Spleen (tissue), 11 donors: ENCODE results near the gene XG. TPM values are rescaled to one million over a fixed set of nuclear protein-coding genes. Genes with fewer than 3 reads are reported as not detected.

ENCODE experiments used
- DNase-seq: peaks from one replicate; pipeline ENCODE4 v3.0.0-alpha.2; 2020
- H3K27ac ChIP-seq, 8 donors: fragments of 200-600 bp; sonication (generic) in 7 of 8; 1 replicate in 4 of 8; 2 replicates in 4 of 8; pipeline versions ENCODE4 v1.5.0 to v1.8.0; 2016 to 2021; ENCODE audit warnings: inconsistent platforms in 4 of 8, mild to moderate bottlenecking in 4 of 8, moderate library complexity in 1 of 8
- H3K27me3 ChIP-seq, 7 donors: fragments of 200-600 bp; sonication (generic) in 6 of 7; replicated peaks in 1 of 7; 1 replicate in 4 of 7; 2 replicates in 3 of 7; pipeline versions ENCODE4 v1.5.0 to v1.8.0; 2016 to 2021; ENCODE audit warnings: inconsistent platforms in 3 of 7, mild to moderate bottlenecking in 1 of 7
- H3K36me3 ChIP-seq, 6 donors: fragments of 200-600 bp; sonication (generic) in 5 of 6; 1 replicate in 4 of 6; 2 replicates in 2 of 6; pipeline versions ENCODE4 v1.5.0 to v1.8.0; 2016 to 2021; ENCODE audit warnings: inconsistent platforms in 2 of 6
- H3K4me1 ChIP-seq, 6 donors: fragments of 200-600 bp; sonication (generic) in 5 of 6; 1 replicate in 3 of 6; 2 replicates in 3 of 6; pipeline versions ENCODE4 v1.5.0 to v1.8.0; 2016 to 2021; ENCODE audit warnings: inconsistent platforms in 3 of 6
- H3K4me3 ChIP-seq, 8 donors: fragments of 200-600 bp; sonication (generic) in 7 of 8; 1 replicate in 4 of 8; 2 replicates in 4 of 8; pipeline versions ENCODE4 v1.5.0 to v1.8.0; 2016 to 2021; ENCODE audit warnings: inconsistent platforms in 4 of 8, mild to moderate bottlenecking in 4 of 8, moderate library complexity in 2 of 8
- H3K9me3 ChIP-seq, 8 donors: fragments of 200-600 bp; sonication (generic) in 7 of 8; 1 replicate in 4 of 8; 2 replicates in 4 of 8; pipeline versions ENCODE4 v1.5.0 to v1.8.0; 2016 to 2021; ENCODE audit warnings: inconsistent platforms in 4 of 8
- POLR2A ChIP-seq, 3 donors: fragments of 450-650 bp; IDR thresholded peaks; one replicate each; pipeline ENCODE4 v1.5.1; 2017; ENCODE audit warnings: antibody characterized with exemption in 3 of 3, mild to moderate bottlenecking in 1 of 3
- POLR2AphosphoS5 ChIP-seq, 3 donors: sonication (generic); formaldehyde crosslinking; IDR thresholded peaks; one replicate each; pipeline ENCODE4 v1.5.1; 2017; ENCODE audit warnings: antibody characterized with exemption in 3 of 3
- WGBS, 5 donors: extraction: QIAGEN DNeasy Blood & Tissue Kit in 3 of 5; methylation state at CpG; one replicate each; pipeline versions ENCODE4 v1.1.5 to v1.1.7; 2013 to 2018; 5-methylcytosine and 5-hydroxymethylcytosine counted together
- intact Hi-C: fragments of 100-400 bp; cut with DNase I; formaldehyde crosslinking; loops from one replicate; pipeline ENCODE4 v1.15.0; 2023; ENCODE audit warnings: low total_unique reads
- polyA plus RNA-seq, 3 donors: library from polyadenylated mRNA; stranded (reverse); fragments of 200-250 nt; gene quantifications; one replicate each; pipeline ENCODE4 v1.2.1, GENCODE V29; 2013
- total RNA-seq, 7 donors: library from RNA; depleted of rRNA in 3 of 7; stranded (reverse); fragments of >200 nt in 3 of 7; fragmentation: NEBNext Ultra II Directional in 4 of 7; extraction: Animal tissue kit (Norgen Biotek cat#: 25700) in 4 of 7; gene quantifications; one replicate each; pipeline versions ENCODE4 v1.1.0 to v1.2.1, GENCODE V29; 2016 to 2021
- TF ChIP-seq, protein P1 (sequence below), 11 experiments: fragments of 200-600 bp in 7 of 11; fragments of 450-650 bp in 4 of 11; sonication (generic) in 4 of 11; IDR thresholded peaks in 8 of 11; conservative IDR thresholded peaks in 3 of 11; 1 replicate in 7 of 11; 2 replicates in 4 of 11; pipeline versions ENCODE4 v1.4.0 to v1.8.0; 2016 to 2021; ENCODE audit warnings: antibody characterized with exemption in 11 of 11, inconsistent platforms in 4 of 11, mild to moderate bottlenecking in 1 of 11
- donor health status: healthy with polysubstance abuse.
- donor health status: DM: no; HTN: no; CAD: no; lungs with moderate emphysema.
- donor health status: DM: no; HTN: no; CAD: no.
- donor health status: Bipolar disorder and iron deficiency.
- donor health status: healthy.
- donor health status: DM: no; HTN: no; CAD: no.
- donor health status: DM: yes; HTN: yes; CAD: no.

XG gene
- total and polyA plus RNA-seq, 10 donors, result 0.03 to 0.87 (median 0.20) TPM; not detected in 4

DNA sequence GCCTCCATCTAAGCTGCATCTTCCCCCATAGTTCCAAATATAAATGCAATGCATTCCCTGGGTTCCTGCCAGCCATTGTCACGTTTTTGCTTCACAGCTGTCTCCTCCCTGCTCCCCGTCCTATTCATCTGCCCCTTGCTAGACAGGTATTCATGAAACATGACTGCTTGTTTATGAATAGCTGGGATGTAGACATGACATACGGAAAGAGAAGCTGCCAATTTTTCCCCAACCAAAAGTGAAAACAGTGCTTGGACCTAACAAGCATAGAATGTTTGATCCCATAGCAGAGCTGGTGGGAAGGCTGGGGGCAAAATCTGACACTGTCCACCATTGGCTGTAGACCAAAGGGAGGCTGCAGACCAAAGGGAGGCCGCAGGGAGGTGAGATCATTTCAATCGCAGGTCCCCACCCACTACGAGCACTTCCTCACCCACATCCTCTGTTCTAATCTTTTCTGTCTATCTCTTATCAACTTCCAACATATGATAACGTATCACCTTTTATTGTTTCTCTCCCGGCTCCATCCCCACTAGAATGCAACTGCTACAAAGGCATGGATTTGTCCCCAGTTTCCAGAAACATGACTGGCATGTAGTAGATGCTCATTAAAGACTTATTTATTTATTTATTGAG, 68.4 kb downstream of the XG start:
- no peak overlapping the region for H3K4me3 ChIP-seq
- H3K4me1 ChIP-seq, result no peaks in the 10 kb centered on the region
- peaks cover 0 to 29% (median 0%) of the 10 kb centered on the region in 7 donors for H3K27me3 ChIP-seq
- no peak for DNase-seq
- no peaks in the 10 kb centered on the region for H3K36me3 ChIP-seq
- H3K27ac ChIP-seq, result no peak overlapping the region
- H3K9me3 ChIP-seq, result no peaks in the 10 kb centered on the region
- WGBS, 5 donors, result 32 to 43% (median 41%) methylated on average over 8 of the region's 8 CpGs
- intact Hi-C loops, result no loop called here
- no peak for TF ChIP-seq POLR2AphosphoS5 (IDR thresholded peaks at IDR 0.05)
- TF ChIP-seq, protein P1, sequence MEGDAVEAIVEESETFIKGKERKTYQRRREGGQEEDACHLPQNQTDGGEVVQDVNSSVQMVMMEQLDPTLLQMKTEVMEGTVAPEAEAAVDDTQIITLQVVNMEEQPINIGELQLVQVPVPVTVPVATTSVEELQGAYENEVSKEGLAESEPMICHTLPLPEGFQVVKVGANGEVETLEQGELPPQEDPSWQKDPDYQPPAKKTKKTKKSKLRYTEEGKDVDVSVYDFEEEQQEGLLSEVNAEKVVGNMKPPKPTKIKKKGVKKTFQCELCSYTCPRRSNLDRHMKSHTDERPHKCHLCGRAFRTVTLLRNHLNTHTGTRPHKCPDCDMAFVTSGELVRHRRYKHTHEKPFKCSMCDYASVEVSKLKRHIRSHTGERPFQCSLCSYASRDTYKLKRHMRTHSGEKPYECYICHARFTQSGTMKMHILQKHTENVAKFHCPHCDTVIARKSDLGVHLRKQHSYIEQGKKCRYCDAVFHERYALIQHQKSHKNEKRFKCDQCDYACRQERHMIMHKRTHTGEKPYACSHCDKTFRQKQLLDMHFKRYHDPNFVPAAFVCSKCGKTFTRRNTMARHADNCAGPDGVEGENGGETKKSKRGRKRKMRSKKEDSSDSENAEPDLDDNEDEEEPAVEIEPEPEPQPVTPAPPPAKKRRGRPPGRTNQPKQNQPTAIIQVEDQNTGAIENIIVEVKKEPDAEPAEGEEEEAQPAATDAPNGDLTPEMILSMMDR (IDR thresholded peaks at IDR 0.05 in 8 of 11, conservative IDR thresholded peaks at IDR 0.05 in 3 of 11), result no peak
- TF ChIP-seq POLR2A (IDR thresholded peaks at IDR 0.05), result no peak

DNA sequence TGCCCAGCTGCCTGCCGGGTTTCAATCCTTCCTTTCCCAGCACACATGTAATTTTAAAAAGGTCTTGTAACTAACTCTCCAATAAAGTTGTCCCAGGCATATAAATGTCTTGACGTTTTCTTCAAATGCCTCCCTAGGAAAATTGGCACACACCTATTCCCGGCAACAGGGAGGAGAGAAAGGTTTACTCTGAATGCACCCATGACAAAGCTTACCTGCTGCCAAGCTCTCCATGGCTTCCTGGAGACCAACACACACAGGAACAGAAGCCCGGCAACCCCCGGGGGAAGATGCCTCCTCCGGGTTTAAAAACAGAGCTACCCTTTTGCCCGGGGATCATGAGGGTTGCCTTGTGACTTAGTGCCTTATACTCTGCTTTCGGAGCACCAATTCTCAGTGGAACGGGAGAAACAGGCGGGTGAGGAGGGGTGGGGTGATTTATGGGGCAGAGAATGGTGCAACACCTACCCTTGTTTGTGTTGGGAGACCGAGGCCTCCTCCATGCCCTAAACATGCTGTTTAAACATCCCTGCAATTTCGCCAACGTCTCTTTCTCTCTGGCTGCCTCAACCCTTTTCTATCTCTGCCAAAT, 72.1 kb downstream of the XG start:
- intact Hi-C loops, result no loop called here
- Histone ChIP-seq H3K36me3 (no peaks in the 10 kb centered on the region), H3K9me3 (peaks cover 0 to 4% (median 0%) of the 10 kb centered on the region in 8 donors), H3K27me3 (peaks cover 0 to 50% (median 8%) of the 10 kb centered on the region in 7 donors), H3K27ac (no peak overlapping the region), H3K4me1 (peaks cover 0 to 5% (median 0%) of the 10 kb centered on the region in 6 donors), H3K4me3 (no peak overlapping the region)
- 50 to 77% (median 69%) methylated on average over 9 to 13 of the region's 13 CpGs for WGBS, 5 donors
- no peak for DNase-seq
- TF ChIP-seq POLR2A (IDR thresholded peaks at IDR 0.05) (no peak), POLR2AphosphoS5 (IDR thresholded peaks at IDR 0.05) (no peak)
- TF ChIP-seq, protein P1 (IDR thresholded peaks at IDR 0.05 in 8 of 11, conservative IDR thresholded peaks at IDR 0.05 in 3 of 11), result no peak

DNA sequence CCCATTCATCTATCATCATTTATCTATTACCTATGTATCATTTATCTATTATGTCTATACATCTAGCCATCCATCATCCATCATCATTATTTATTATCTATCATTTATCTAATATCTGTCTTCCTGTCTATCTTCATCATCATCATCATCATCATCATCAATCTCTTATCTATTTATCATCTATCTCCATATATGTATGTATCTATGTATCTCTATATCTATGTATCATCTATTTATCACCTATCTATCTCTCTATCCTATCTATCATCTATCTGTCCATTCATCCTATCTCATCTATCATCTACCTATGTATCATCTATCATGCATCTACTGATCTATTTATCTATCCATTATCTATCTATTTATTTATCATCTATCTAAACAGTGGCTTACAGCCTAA, 73.0 kb downstream of the XG start:
- Histone ChIP-seq H3K9me3 (peaks cover 0 to 4% (median 0%) of the 10 kb centered on the region in 8 donors), H3K27me3 (peaks cover 0 to 52% (median 18%) of the 10 kb centered on the region in 7 donors), H3K4me3 (no peak overlapping the region), H3K36me3 (no peaks in the 10 kb centered on the region), H3K27ac (no peak overlapping the region), H3K4me1 (peaks cover 0 to 14% (median 0%) of the 10 kb centered on the region in 6 donors)
- no peak for DNase-seq
- intact Hi-C loops, result no loop called here
- TF ChIP-seq, protein P1 (IDR thresholded peaks at IDR 0.05 in 8 of 11, conservative IDR thresholded peaks at IDR 0.05 in 3 of 11), result no peak

DNA sequence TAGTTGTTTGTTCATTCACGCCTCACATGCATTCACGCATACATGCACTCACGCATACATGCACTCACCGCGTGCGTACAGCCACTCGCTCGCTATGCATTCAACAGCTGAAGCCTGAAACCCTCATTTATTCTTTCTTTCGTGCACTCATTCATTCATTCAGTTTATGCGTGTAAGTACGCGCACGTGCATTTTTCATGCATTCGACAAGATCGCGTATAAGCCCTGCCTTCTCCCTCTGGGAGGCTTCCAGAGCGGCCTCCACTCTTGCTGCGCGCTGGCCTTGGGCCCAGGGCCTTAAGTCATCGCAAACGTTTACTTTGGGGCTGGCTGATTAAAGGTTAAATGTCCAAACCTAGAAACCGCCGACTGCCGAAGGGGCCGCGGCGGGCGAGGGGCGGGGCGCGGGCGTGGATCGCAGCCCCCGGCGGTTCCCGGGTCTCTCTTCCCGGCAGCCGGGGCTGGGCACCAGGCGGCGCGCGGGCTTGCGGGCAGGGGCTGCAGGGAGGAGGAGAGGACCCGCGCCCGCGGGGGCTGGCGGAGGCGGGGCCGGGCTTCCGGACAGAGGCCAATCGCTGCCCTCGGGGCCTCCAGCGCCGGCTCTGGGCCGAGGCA, 76.6 kb downstream of the XG start, which contains the start of gene GYG2:
Gene GYG2, plus strand, starts transcription at position 587 of the 615 bp plus-strand sequence. CDS start 1,259 bp downstream, outside the sequence.
- TF ChIP-seq, protein P1 (IDR thresholded peaks at IDR 0.05 in 8 of 11, conservative IDR thresholded peaks at IDR 0.05 in 3 of 11), result no peak
- TF ChIP-seq POLR2AphosphoS5 (IDR thresholded peaks at IDR 0.05) (no peak), POLR2A (IDR thresholded peaks at IDR 0.05) (no peak)
- peaks cover 0 to 57% (median 23%) of the 10 kb centered on the region in 7 donors for H3K27me3 ChIP-seq
- H3K27ac ChIP-seq, result no peak within 1 kb of the TSS
- peaks cover 0 to 4% (median 0%) of the 10 kb centered on the region in 8 donors for H3K9me3 ChIP-seq
- DNase-seq, result no peak
- peak within 1 kb of the TSS in 4 of 8 donors; percentile 14 to 57 (median 23) for H3K4me3 ChIP-seq
- peaks cover 0 to 14% (median 0%) of the 10 kb centered on the region in 6 donors for H3K4me1 ChIP-seq
- intact Hi-C loops, result no loop called here
- 22 to 57% (median 30%) methylated on average over 21 to 56 of the region's 56 CpGs for WGBS, 5 donors
- H3K36me3 ChIP-seq, result no peaks in the 10 kb centered on the region
